HUES6 (cell line): ENCODE data around the gene DPY19L1.
"Not testable (repeated sequence)": the region's sequence is repeated elsewhere in the genome, so short reads cannot be mapped to it uniquely, and the experiment has no call there.

Experiments used
- H3K27ac ChIP-seq: 2 replicates; pipeline ENCODE4 v1.7.0; 2013; ENCODE audit warnings: low read depth, mild to moderate bottlenecking, low read length, inconsistent platforms
- H3K27me3 ChIP-seq: 2 replicates; pipeline ENCODE4 v1.6.1; 2013; ENCODE audit warnings: low read length; ENCODE audit not compliant: control insufficient read depth, insufficient read depth
- H3K36me3 ChIP-seq: 2 replicates; pipeline ENCODE4 v1.6.1; 2013; ENCODE audit warnings: low read length; ENCODE audit not compliant: control insufficient read depth, insufficient read depth
- H3K4me1 ChIP-seq: 2 replicates; pipeline ENCODE4 v1.6.1; 2013; ENCODE audit warnings: low read length; ENCODE audit not compliant: control insufficient read depth, insufficient read depth
- H3K4me3 ChIP-seq: 2 replicates; pipeline ENCODE4 v1.5.1; 2013; ENCODE audit warnings: low read depth, low read length
- H3K9ac ChIP-seq: one replicate; pipeline ENCODE4 v1.6.1; 2013; ENCODE audit warnings: mild to moderate bottlenecking, low read length
- H3K9me3 ChIP-seq: 2 replicates; pipeline ENCODE4 v1.6.1; 2013; ENCODE audit warnings: low read depth, low read length; ENCODE audit not compliant: control insufficient read depth, insufficient read depth

The DPY19L1 gene

GRCh38 chr7:34946486-34946885, 90.8 kb downstream of the DPY19L1 start:
- Histone ChIP-seq H3K27ac (no peak overlapping the region), H3K9ac (no peak overlapping the region), H3K9me3 (no peaks in the 10 kb centered on the region), H3K36me3 (no peaks in the 10 kb centered on the region), H3K27me3 (no peaks in the 10 kb centered on the region), H3K4me3 (no peak overlapping the region), H3K4me1 (no peaks in the 10 kb centered on the region; the same call in 1 of the 2 replicates)

- H3K9ac ChIP-seq, H3K4me3 ChIP-seq, H3K9me3 ChIP-seq, H3K4me1 ChIP-seq, H3K27ac ChIP-seq, H3K36me3 ChIP-seq, H3K27me3 ChIP-seq: not testable (repeated sequence)
These were observed 91.3 kb downstream of the DPY19L1 start for GRCh38 chr7:34945894-34946477.

DNA sequence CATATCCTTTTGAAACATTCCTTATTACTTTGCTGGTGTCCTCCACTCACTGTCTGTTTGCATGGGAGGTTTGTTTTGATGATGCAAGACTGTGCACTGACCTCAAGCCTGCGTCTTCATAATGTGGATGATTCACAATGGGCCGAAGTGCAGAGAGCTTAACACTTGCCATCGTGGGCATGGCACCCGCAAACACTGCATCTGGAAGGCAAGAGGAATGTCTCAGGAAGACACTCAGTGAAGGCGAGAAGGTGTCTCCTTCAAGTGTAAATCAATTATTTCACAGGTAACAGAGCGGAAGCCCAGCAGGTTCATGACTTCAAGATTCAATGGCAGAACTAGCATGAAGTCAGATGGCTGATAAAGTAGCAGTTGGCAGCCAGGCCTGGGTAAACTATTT, 98.1 kb downstream of the DPY19L1 start:
- H3K27ac ChIP-seq: no peak overlapping the region
- no peak overlapping the region for H3K4me3 ChIP-seq
- H3K9me3 ChIP-seq: 0 out of 2 replicates have a peak, but pooled peaks cover 6% of the 10 kb centered on the region
- H3K4me1 ChIP-seq: peaks cover 16% of the 10 kb centered on the region; the same call in 1 of the 2 replicates
- no peak overlapping the region for H3K9ac ChIP-seq
- H3K27me3 ChIP-seq: no peaks in the 10 kb centered on the region
- H3K36me3 ChIP-seq: peaks cover 3% of the 10 kb centered on the region

- not testable (repeated sequence) for H3K4me3 ChIP-seq, H3K9me3 ChIP-seq
These were observed 101.5 kb downstream of the DPY19L1 start for GRCh38 chr7:34935735-34936165.

DNA sequence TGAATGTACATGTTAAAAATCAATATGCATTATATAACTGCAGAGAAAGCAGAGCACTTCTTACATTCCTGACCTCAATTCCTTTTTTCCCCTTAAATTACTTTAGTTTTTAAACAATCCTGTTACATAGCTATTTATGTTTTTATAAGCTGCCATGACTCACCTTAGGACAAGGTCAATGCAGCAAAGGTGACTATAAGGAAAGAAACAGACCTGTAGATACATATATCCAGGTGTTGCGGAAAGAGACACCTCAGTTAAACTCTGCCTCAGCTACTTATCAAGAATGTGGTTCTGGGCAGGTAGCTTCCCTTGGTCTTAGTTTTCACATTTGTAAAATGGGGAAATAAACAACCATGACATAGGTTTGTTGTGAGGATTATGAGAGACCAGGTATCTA, 105.5 kb downstream of the DPY19L1 start:
- no peaks in the 10 kb centered on the region for H3K27me3 ChIP-seq
- H3K4me1 ChIP-seq: no peaks in the 10 kb centered on the region
- no peaks in the 10 kb centered on the region for H3K36me3 ChIP-seq
- H3K4me3 ChIP-seq: no peak overlapping the region
- H3K27ac ChIP-seq: no peak overlapping the region
- 0 out of 2 replicates have a peak, but pooled peaks cover 6% of the 10 kb centered on the region for H3K9me3 ChIP-seq
- no peak overlapping the region for H3K9ac ChIP-seq

More at GRCh38 chr7:34935735-34936165, 101.5 kb downstream of the DPY19L1 start:
- not testable (repeated sequence) for H3K36me3 ChIP-seq, H3K9ac ChIP-seq, H3K27ac ChIP-seq, H3K27me3 ChIP-seq
- H3K4me1 ChIP-seq: peaks cover 16% of the 10 kb centered on the region; the same call in 1 of the 2 replicates

- not testable (repeated sequence) for H3K9me3 ChIP-seq, H3K4me3 ChIP-seq, H3K27me3 ChIP-seq, H3K36me3 ChIP-seq, H3K4me1 ChIP-seq, H3K9ac ChIP-seq, H3K27ac ChIP-seq
These were observed 107.5 kb downstream of the DPY19L1 start for GRCh38 chr7:34929783-34930182.

GRCh38 chr7:34928560-34928959, 108.7 kb downstream of the DPY19L1 start:
- no peak overlapping the region for H3K4me3 ChIP-seq
- no peak overlapping the region for H3K9ac ChIP-seq
- no peaks in the 10 kb centered on the region for H3K36me3 ChIP-seq
- no peaks in the 10 kb centered on the region for H3K9me3 ChIP-seq
- H3K27me3 ChIP-seq: no peaks in the 10 kb centered on the region
- H3K27ac ChIP-seq: no peak overlapping the region
- H3K4me1 ChIP-seq: no peaks in the 10 kb centered on the region

DNA sequence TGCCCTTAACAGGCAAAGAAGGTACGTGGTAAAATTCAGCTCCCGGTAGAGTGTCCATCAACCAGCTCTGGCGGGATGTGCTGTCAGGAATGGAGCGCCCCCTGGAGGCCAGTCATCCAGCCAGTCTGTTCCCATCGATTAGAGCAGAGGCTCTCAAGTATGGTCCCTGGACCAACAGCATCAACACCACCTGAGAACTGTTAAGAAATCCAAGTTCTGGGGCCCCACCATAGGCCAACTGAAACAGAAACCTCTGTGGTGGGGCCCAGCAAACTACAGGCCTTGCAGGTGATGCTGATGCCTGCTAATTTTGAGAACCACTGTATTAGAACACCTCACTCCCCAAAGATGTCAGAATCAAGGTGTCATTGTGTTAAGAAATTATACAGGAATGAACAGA, 109.2 kb downstream of the DPY19L1 start:
- H3K4me3 ChIP-seq: no peak overlapping the region
- no peaks in the 10 kb centered on the region for H3K9me3 ChIP-seq
- no peaks in the 10 kb centered on the region for H3K36me3 ChIP-seq
- H3K4me1 ChIP-seq: no peaks in the 10 kb centered on the region
- H3K9ac ChIP-seq: no peak overlapping the region
- no peak overlapping the region for H3K27ac ChIP-seq
- H3K27me3 ChIP-seq: no peaks in the 10 kb centered on the region

- not testable (repeated sequence) for H3K9ac ChIP-seq, H3K36me3 ChIP-seq, H3K4me3 ChIP-seq, H3K4me1 ChIP-seq, H3K9me3 ChIP-seq, H3K27me3 ChIP-seq, H3K27ac ChIP-seq
These were observed 116.8 kb downstream of the DPY19L1 start for GRCh38 chr7:34920470-34920869.

- not testable (repeated sequence) for H3K4me3 ChIP-seq, H3K4me1 ChIP-seq, H3K9me3 ChIP-seq, H3K36me3 ChIP-seq, H3K9ac ChIP-seq, H3K27ac ChIP-seq, H3K27me3 ChIP-seq
These were observed 118.2 kb downstream of the DPY19L1 start for GRCh38 chr7:34919038-34919437.

DNA sequence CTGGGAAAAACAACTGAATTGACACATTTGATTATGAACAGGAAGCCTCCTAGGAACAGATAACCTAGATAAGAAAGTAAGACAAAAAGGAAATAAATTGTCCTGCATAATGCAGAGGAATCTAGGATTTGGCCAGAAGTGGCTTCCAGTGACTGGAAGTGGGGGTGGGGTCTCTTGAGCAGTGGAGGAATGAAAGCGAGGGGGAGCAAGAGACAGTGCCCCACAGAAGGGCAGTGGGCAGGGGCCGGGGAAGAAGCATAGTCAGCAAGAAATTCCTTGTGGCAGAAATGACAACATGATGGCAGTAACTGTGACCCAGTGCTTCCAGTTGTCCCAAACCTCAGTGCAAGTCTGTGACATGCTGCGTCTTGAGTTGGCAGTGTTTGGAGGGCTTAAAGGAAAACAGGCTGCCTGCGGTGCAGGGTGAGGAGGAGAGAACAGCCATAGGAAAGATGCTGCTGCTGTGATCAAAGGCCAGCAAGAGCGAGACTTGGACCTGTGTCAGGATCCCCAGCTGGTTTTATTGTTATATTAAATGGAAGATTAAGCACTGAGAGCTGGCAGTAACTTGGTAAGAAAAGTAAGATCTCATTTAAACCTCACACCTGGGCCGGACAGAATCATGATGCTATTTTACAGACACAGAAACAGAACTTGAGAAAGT, 119.0 kb downstream of the DPY19L1 start:
- not testable (repeated sequence) for H3K27me3 ChIP-seq, H3K36me3 ChIP-seq, H3K4me1 ChIP-seq, H3K9ac ChIP-seq, H3K9me3 ChIP-seq, H3K4me3 ChIP-seq, H3K27ac ChIP-seq
